Cardiac fibroblast (primary cell): Measurements from ENCODE around the gene PRND.

Experiments
- DNase-seq, 2 donors: peaks; one replicate each; pipeline versions ENCODE4 v3.0.0 to v3.0.0-alpha.2; 2010; ENCODE audit warnings: low read depth in 2 of 2
- H3K4me3 ChIP-seq, 2 donors: replicated peaks in 1 of 2; 1 replicate in 1 of 2; 2 replicates in 1 of 2; pipeline ENCODE4 v1.5.1; 2011; ENCODE audit warnings: low read depth in 2 of 2, low read length in 2 of 2, mild to moderate bottlenecking in 2 of 2, moderate library complexity in 1 of 2
- CTCF ChIP-seq: IDR thresholded peaks from one replicate; pipeline ENCODE4 v1.5.1; 2011; ENCODE audit warnings: low read depth, mild to moderate bottlenecking, low read length, inconsistent platforms

The PRND gene

DNA sequence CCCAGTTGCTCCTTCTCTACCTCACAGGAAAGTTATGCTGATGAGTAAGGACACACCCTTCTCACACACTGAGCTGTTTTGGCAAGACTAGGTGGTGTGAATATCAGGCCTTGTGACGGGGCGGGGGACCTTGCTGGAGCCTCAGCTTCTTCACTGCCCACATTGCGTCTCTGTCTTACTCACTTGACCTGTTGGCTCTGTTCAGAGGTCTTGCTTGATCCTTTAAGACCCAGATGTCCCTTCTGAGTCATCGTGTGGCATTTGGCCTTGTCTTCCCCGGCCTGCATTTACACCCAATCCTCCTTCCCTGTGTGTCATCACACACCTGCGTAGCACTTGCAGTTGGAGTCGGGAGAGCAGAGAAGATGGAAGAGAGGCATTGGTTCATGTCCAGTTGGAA is 8.3 kb upstream of the PRND start:
- no peak overlapping the region for H3K4me3 ChIP-seq
- peak in 1 of 2 donors; percentile 4 for DNase-seq
- no peak for TF ChIP-seq CTCF

DNA sequence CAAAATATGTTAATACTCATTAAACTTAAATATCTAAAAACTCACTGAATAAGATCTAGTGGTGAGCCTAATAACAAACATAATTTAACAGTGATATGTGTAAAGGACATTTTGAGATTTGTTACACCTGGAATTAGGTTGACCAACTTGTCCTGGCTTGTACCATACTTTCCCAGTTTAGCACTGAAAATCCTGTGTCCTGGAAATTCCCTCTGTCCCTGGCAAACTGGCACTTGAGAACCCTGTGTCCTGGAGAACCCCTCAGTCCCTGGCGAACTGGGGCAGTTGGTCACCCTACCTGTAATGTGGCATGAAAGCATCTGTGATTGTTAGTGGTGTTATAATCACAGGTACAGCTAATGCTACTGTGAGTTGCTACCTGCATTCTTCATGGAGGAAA is 6.9 kb upstream of the PRND start:
- DNase-seq = no peak
- H3K4me3 ChIP-seq = no peak overlapping the region
- TF ChIP-seq CTCF = no peak

DNA sequence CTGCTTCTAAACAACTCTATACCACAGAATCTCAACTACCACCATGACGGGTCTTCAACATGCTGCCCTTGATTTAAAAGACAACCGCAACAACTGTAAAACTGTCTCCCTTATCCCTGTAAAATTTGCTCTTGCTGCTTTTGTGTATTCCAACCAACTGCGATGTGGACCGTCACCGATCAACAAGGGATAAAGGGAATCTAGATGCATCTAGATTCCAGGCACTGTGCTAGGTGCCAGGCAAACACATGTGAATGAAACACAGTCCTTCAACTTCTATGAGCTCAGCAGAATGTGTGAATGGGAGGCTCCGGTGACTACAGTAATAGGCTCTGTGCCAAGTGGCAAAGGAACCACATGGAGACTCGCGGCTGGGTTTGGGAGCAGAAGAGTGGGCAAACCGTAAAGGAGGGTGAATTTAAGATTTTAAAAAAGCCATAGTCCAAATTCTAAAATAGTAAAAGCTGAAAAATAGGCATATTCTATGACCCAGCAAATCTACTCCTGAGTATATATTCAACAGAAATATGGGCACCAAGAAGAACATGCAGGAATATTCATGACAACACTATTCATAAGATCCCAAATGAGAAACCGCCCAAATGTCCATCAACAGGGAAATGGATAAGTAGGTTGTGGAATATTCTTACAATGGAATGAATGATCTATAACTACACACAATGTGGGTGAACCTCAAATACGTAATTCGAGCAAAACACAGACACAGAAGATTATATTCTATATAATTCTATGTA is 3.7 kb upstream of the PRND start:
- H3K4me3 ChIP-seq = no peak overlapping the region
- TF ChIP-seq CTCF = no peak
- DNase-seq = no peak

DNA sequence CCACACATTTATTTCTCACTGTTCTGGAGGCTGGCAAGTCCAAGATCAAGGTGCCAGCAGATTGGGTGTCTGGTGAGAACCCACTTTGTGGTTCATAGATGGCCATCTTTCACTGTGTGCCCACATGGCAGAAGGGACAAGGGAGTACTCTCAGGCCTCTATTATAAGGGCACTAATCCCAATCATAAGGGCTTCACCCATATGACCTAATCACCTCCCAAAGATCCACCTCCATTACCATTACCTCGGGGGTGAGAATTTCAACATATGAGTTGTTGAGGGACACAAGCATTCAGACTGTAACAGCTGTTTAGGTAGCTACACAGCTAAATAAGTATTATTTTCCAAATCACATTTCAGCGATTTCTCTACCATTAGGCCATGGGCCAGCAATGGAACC is 2.5 kb upstream of the PRND start:
- no peak for TF ChIP-seq CTCF
- H3K4me3 ChIP-seq = no peak overlapping the region

DNA sequence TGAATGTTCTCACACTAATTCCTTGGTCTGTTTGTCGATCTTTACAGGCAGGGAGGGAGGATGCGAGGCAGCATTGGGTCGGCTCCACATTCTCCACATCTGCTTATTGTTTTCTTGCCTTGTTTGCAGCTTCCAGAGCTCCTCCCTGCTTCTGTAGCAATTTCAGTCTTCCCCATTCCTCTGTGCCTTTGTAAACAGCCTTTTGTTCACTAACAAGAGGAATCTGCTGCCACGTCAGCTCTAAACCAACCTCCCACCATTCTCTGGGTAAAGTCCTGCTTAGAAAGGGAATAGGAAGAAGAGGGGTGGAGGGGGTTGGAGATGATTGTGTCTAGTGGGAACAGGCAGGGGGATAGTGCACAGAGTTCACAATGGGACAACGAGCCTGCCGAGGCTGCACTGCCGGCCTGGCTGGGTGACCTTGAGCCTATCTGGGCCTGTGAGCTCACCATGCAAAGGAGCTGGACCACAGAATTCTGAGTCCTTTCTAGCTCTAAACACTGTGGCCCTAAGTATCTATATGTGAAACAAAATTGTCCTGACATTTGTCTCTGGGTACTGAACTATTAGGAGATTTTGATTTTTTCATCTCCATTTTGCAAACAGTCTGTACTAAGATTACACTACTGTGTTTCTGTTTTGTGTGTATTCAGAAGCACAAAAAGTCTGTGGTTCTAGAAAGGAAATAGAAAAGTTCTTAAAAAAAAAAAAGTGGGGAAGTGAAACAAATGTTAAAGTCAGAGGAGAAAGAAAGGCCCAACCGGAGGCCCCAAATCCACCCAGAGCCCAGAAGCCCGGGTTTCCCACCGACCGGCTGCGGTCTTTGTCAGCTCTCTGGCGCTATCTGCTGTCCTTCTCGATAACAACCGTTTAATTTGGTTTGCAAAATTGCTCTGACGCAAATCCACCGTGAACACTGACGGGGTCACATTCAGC is 1.4 kb upstream of the PRND start:
- H3K4me3 ChIP-seq = no peak overlapping the region
- peak; percentile 73 for TF ChIP-seq CTCF
- DNase-seq = peak; percentile 81

More for the DNA sequence above, 2.5 kb upstream of the PRND start:
- no peak for DNase-seq

GRCh38 chr20:4720977-4721349 is 746 bp upstream of the PRND start:
- no peak for TF ChIP-seq CTCF
- no peak for DNase-seq

More at GRCh38 chr20:4720977-4721349, 746 bp upstream of the PRND start:
- H3K4me3 ChIP-seq = no peak overlapping the region
